B cell (primary cell): ENCODE data around the gene TDRD9. TPM values are rescaled to one million over a fixed set of nuclear protein-coding genes. Genes with fewer than 3 reads are reported as not detected.

Experiments used
- ATAC-seq: fragments of 200-7000 bp; cut with Tn5 transposase; one replicate; pipeline ENCODE4 v1.10.0; 2021; ENCODE audit warnings: low read depth, mild to moderate bottlenecking, moderate number of reproducible peaks, moderate library complexity
- CTCF ChIA-PET: fragments of 350-600 bp; sonication (Branson Sonifier 250); formaldehyde crosslinking; loops from one replicate; lab custom pipeline; 2021; ENCODE audit warnings: antibody characterized with exemption, inconsistent platforms; lab: Charles Lee
- POLR2A ChIA-PET: fragments of 350-600 bp; sonication (Branson Sonifier 250); formaldehyde crosslinking; loops from one replicate; lab custom pipeline; 2021; ENCODE audit warnings: antibody characterized with exemption; lab: Charles Lee
- DNase-seq: peaks from one replicate; pipeline ENCODE4 v3.0.0; 2013
- H2AFZ ChIP-seq: 2 replicates; pipeline ENCODE4 v1.6.1; 2012; ENCODE audit warnings: mild to moderate bottlenecking, low read depth, low read length; ENCODE audit not compliant: insufficient read depth, poor library complexity, severe bottlenecking
- H3K27ac ChIP-seq, 2 donors: 1 replicate in 1 of 2; 2 replicates in 1 of 2; pipeline ENCODE4 v1.5.1; 2012 to 2013; ENCODE audit warnings: low read length in 2 of 2, mild to moderate bottlenecking in 2 of 2, moderate library complexity in 1 of 2
- H3K27me3 ChIP-seq, 4 experiments: fragments of 200-600 bp in 1 of 4; sonication (generic) in 1 of 4; replicated peaks in 1 of 4; 1 replicate in 2 of 4; 2 replicates in 2 of 4; pipeline versions ENCODE4 v1.6.1 to v1.7.0; 2013 to 2016; ENCODE audit warnings: low read length in 3 of 4, mild to moderate bottlenecking in 2 of 4, mixed read lengths in 1 of 4, moderate library complexity in 1 of 4; ENCODE audit not compliant: insufficient read depth in 4 of 4, control insufficient read depth in 3 of 4; ENCODE audit errors: control extremely low read depth in 1 of 4
- H3K36me3 ChIP-seq, 2 experiments: replicated peaks in 1 of 2; 1 replicate in 1 of 2; 2 replicates in 1 of 2; pipeline versions ENCODE4 v1.6.1 to v1.7.1; 2013; ENCODE audit warnings: low read length in 1 of 2; ENCODE audit not compliant: insufficient read depth in 2 of 2, control insufficient read depth in 1 of 2; ENCODE audit errors: control extremely low read depth in 1 of 2, extremely low read depth in 1 of 2
- H3K4me1 ChIP-seq, 2 donors: fragments of 200-600 bp in 1 of 2; sonication (generic) in 1 of 2; 1 replicate in 1 of 2; 2 replicates in 1 of 2; pipeline versions ENCODE4 v1.5.1 to v1.6.1; 2013 to 2017; ENCODE audit warnings: low read length in 2 of 2; ENCODE audit not compliant: control insufficient read depth in 2 of 2, insufficient read depth in 2 of 2
- H3K4me2 ChIP-seq: replicated peaks from 2 replicates; pipeline ENCODE3; 2012; ENCODE audit warnings: mild to moderate bottlenecking, low read depth, low read length; ENCODE audit not compliant: poor library complexity, severe bottlenecking
- H3K4me3 ChIP-seq, 5 experiments: fragments of 200-600 bp in 1 of 5; sonication (generic) in 1 of 5; 1 replicate in 3 of 5; 2 replicates in 2 of 5; pipeline versions ENCODE4 v1.5.1 to v1.7.0; 2011 to 2016; ENCODE audit warnings: low read length in 4 of 5, mild to moderate bottlenecking in 4 of 5, low read depth in 2 of 5, control low read depth in 1 of 5, moderate library complexity in 1 of 5; ENCODE audit not compliant: insufficient read depth in 1 of 5; ENCODE audit errors: control extremely low read depth in 1 of 5, extremely low read depth in 1 of 5
- H3K79me2 ChIP-seq: fragments of 200-600 bp; sonication (generic); one replicate; pipeline ENCODE4 v1.6.0; 2016; ENCODE audit warnings: low read length; ENCODE audit not compliant: control insufficient read depth, insufficient read depth
- H3K9ac ChIP-seq: fragments of 200-600 bp; sonication (generic); 2 replicates; pipeline ENCODE4 v1.6.1; 2017; ENCODE audit warnings: mild to moderate bottlenecking, low read length, moderate library complexity
- H3K9me3 ChIP-seq, 3 donors: one replicate each; pipeline versions ENCODE4 v1.6.1 to v1.7.1; 2013; ENCODE audit warnings: low read length in 2 of 3; ENCODE audit not compliant: control insufficient read depth in 2 of 3, insufficient read depth in 1 of 3; ENCODE audit errors: control extremely low read depth in 1 of 3
- H4K20me1 ChIP-seq: 2 replicates; pipeline ENCODE4 v1.6.0; 2012; ENCODE audit warnings: mild to moderate bottlenecking, low read length; ENCODE audit not compliant: insufficient read depth, control insufficient read depth, poor library complexity, severe bottlenecking
- H3K27ac Mint-ChIP-seq: one replicate; pipeline ENCODE4 v1.8.0; 2021; ENCODE audit warnings: mixed read lengths
- H3K27me3 Mint-ChIP-seq: one replicate; pipeline ENCODE4 v1.8.0; 2021; ENCODE audit warnings: mixed read lengths
- H3K4me1 Mint-ChIP-seq: one replicate; pipeline ENCODE4 v1.8.0; 2021; ENCODE audit warnings: mixed read lengths
- H3K4me3 Mint-ChIP-seq: one replicate; pipeline ENCODE4 v1.8.0; 2021; ENCODE audit warnings: mixed read lengths
- H3K9me3 Mint-ChIP-seq: one replicate; pipeline ENCODE4 v1.8.0; 2022; ENCODE audit warnings: mixed read lengths; ENCODE audit not compliant: insufficient read depth
- CTCF ChIP-seq: fragments of 200-600 bp; IDR thresholded peaks from one replicate; pipeline ENCODE4 v1.8.0; 2022; ENCODE audit warnings: antibody characterized with exemption, mild to moderate bottlenecking
- EZH2 ChIP-seq: IDR thresholded peaks from 2 replicates; pipeline ENCODE4 v1.6.1; 2012; ENCODE audit warnings: borderline replicate concordance, low read depth, mild to moderate bottlenecking, moderate library complexity, low read length; ENCODE audit not compliant: insufficient read depth, poor library complexity, severe bottlenecking
- WGBS: methylation state at CpG from one replicate; pipeline ENCODE4 v1.1.5; 2013; ENCODE audit warnings: missing lambda C conversion rate; ENCODE audit not compliant: insufficient coverage; 5-methylcytosine and 5-hydroxymethylcytosine counted together
- intact Hi-C: fragments of 100-400 bp; cut with micrococcal nuclease; formaldehyde crosslinking; loops from one replicate; pipeline ENCODE4 v1.10.0; 2022
- polyA plus RNA-seq: library from polyadenylated mRNA; depleted of rRNA; stranded (reverse); fragments of >200 nt; gene quantifications from 2 replicates; pipeline ENCODE4 v1.2.3, GENCODE V29; 2012
- total RNA-seq, 2 donors: library from RNA; stranded (reverse); fragments of 120-200 nt in 1 of 2; gene quantifications; 1 replicate in 1 of 2; 2 replicates in 1 of 2; pipeline versions ENCODE4 v1.2.3 to v1.2.4, GENCODE V29; 2013 to 2022

Gene TDRD9
- total and polyA plus RNA-seq, 2 donors (not counting 1 experiment from before 2014, with no cell fraction given) = 1.1 to 2.4 TPM

GRCh38 chr14:103892247-103892646 lies 36.0 kb upstream of the TDRD9 start:
- Histone ChIP-seq H3K9me3 (no peaks in the 10 kb centered on the region), H3K9ac (no peak overlapping the region), H3K27ac (no peak overlapping the region), H3K27me3 (no peaks in the 10 kb centered on the region), H3K36me3 (no peaks in the 10 kb centered on the region), H3K4me2 (no peak overlapping the region), H3K4me3 (no peak overlapping the region), H2AFZ (no peak overlapping the region), H3K79me2 (no peaks in the 10 kb centered on the region), H3K4me1 (no peaks in the 10 kb centered on the region), H4K20me1 (no peaks in the 10 kb centered on the region)
- intact Hi-C loops = no loop called here
- ChIA-PET POLR2A (no interaction called here), CTCF (no interaction called here)
- ATAC-seq (no peak), DNase-seq (no peak)
- Mint-ChIP-seq H3K4me1 (no peaks in the 10 kb centered on the region), H3K27ac (no peak overlapping the region), H3K9me3 (peaks cover 2% of the 10 kb centered on the region), H3K27me3 (peaks cover 6% of the 10 kb centered on the region), H3K4me3 (no peak overlapping the region)
- TF ChIP-seq EZH2 (no peak), CTCF (no peak)
- WGBS = 70% methylated on average over 4 of the region's 8 CpGs

DNA sequence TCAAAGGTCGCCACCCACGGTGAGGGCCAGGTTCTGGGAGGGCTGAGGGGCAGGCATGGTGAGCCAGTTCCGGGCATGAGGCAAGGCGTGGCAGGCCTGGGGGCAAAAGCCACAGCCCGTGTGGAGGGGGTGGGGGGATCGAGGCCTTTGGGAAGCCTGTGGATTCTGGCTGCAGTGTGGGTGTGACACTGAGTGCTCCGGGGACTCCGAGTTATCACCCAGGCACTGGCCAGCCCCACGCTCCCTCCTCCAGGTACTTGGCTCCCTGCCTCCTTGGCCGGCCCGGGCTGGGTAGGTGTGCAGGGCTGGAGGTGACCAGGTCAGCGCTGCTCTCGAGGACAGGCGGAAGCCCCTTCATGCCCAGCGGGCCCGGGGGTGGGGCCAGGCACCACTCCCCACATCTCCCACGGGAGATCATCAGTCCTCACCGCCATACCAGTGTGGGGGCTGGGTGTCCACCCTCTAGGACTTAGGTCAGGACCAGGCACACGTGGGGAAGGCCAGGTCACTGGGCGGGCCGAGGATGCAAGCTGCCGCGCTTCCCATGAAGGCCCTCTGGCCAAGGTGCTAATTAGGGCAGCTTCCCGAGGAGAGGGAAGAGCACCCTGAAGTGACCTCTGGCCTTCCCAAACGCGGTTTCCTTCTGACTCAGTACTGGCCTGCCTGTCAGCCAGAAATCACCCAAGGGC lies 34.1 kb upstream of the TDRD9 start:
- H3K9me3 Mint-ChIP-seq = peaks cover 2% of the 10 kb centered on the region
- H3K27me3 ChIP-seq = no peaks in the 10 kb centered on the region
- no peaks in the 10 kb centered on the region for H3K4me1 Mint-ChIP-seq
- no peak overlapping the region for H3K27ac Mint-ChIP-seq
- no peaks in the 10 kb centered on the region for H3K79me2 ChIP-seq
- WGBS = 79% methylated on average over 23 of the region's 26 CpGs
- no peak overlapping the region for H3K4me3 ChIP-seq
- POLR2A ChIA-PET = no interaction called here
- DNase-seq (no peak), ATAC-seq (no peak)
- H3K4me3 Mint-ChIP-seq = no peak overlapping the region
- H3K27ac ChIP-seq = no peak overlapping the region
- H3K36me3 ChIP-seq = no peaks in the 10 kb centered on the region
- no peak overlapping the region for H3K9ac ChIP-seq
- no peaks in the 10 kb centered on the region for H4K20me1 ChIP-seq
- TF ChIP-seq CTCF = no peak
- TF ChIP-seq EZH2 = no peak
- H2AFZ ChIP-seq = no peak overlapping the region
- no peaks in the 10 kb centered on the region for H3K9me3 ChIP-seq
- no peak overlapping the region for H3K4me2 ChIP-seq
- no peaks in the 10 kb centered on the region for H3K4me1 ChIP-seq
- intact Hi-C loops = no loop called here
- CTCF ChIA-PET = no interaction called here
- peaks cover 6% of the 10 kb centered on the region for H3K27me3 Mint-ChIP-seq
